Uterus (tissue), 2 donors: ENCODE results near the gene LASP1NB.

Experiments
- POLR2A ChIP-seq, 2 donors: fragments of 450-650 bp; IDR thresholded peaks; one replicate each; pipeline ENCODE4 v1.6.1; 2016; ENCODE audit warnings: antibody characterized with exemption in 2 of 2, mild to moderate bottlenecking in 1 of 2, moderate library complexity in 1 of 2
- TF ChIP-seq, protein P1 (sequence below), 4 experiments: fragments of 200-600 bp in 2 of 4; fragments of 450-650 bp in 2 of 4; sonication (generic) in 2 of 4; IDR thresholded peaks; one replicate each; pipeline ENCODE4 v1.5.1; 2016 to 2019; ENCODE audit warnings: antibody characterized with exemption in 4 of 4, mild to moderate bottlenecking in 2 of 4, moderate library complexity in 1 of 4

DNA sequence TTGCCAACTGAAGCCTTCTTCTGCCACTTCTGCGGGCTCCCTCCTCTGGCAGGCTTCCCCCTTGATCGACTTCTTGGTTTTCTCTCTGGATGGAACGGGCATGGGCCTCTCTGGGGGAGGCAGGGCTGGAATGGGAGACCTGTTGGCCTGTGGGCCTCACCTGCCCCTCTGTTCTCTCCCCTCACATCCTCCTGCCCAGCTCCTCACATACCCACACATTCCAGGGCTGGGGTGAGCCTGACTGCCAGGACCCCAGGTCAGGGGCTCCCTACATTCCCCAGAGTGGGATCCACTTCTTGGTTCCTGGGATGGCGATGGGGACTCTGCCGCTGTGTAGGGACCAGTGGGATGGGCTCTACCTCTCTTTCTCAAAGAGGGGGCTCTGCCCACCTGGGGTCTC is 6.5 kb upstream of the LASP1NB start:
- TF ChIP-seq, protein P1, sequence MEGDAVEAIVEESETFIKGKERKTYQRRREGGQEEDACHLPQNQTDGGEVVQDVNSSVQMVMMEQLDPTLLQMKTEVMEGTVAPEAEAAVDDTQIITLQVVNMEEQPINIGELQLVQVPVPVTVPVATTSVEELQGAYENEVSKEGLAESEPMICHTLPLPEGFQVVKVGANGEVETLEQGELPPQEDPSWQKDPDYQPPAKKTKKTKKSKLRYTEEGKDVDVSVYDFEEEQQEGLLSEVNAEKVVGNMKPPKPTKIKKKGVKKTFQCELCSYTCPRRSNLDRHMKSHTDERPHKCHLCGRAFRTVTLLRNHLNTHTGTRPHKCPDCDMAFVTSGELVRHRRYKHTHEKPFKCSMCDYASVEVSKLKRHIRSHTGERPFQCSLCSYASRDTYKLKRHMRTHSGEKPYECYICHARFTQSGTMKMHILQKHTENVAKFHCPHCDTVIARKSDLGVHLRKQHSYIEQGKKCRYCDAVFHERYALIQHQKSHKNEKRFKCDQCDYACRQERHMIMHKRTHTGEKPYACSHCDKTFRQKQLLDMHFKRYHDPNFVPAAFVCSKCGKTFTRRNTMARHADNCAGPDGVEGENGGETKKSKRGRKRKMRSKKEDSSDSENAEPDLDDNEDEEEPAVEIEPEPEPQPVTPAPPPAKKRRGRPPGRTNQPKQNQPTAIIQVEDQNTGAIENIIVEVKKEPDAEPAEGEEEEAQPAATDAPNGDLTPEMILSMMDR (IDR thresholded peaks at IDR 0.05): no peak
- TF ChIP-seq POLR2A (IDR thresholded peaks at IDR 0.05): no peak
